ENCODE measurements around the gene SPG11.
A peak's percentile ranks its signal among the peaks of the same experiment; 100 is the strongest.
"Not testable (repeated sequence)": the region's sequence is repeated elsewhere in the genome, so short reads cannot be mapped to it uniquely, and the experiment has no call there.

SPG11 gene

GRCh38 chr15:44535523-44536301 lies 127.8 kb downstream of the SPG11 start:
- peak; percentile 42 for DNase-seq (ENCODE audit: low read depth)
- peak overlapping the region; percentile 82 for H3K4me3 ChIP-seq (ENCODE audit: low read depth, low read length)
- no peak for TF ChIP-seq POLR2A (IDR thresholded peaks at IDR 0.05; ENCODE audit: extremely low read depth, insufficient read length)

GRCh38 chr15:44535092-44535491 lies 128.4 kb downstream of the SPG11 start:
- TF ChIP-seq POLR2A (IDR thresholded peaks at IDR 0.05; ENCODE audit: extremely low read depth, insufficient read length) (no peak), MAX (IDR thresholded peaks at IDR 0.05; ENCODE audit: low read depth, low read length) (no peak), CTCF (IDR thresholded peaks at IDR 0.05; ENCODE audit: low read depth, low read length) (no peak), MYC (IDR thresholded peaks at IDR 0.05; ENCODE audit: low read depth, low read length) (no peak)
- peak overlapping the region; percentile 82 for H3K4me3 ChIP-seq (ENCODE audit: low read depth, low read length)
- no peak for DNase-seq (ENCODE audit: low read depth)

- no peak for DNase-seq (ENCODE audit: low read depth)
- TF ChIP-seq CTCF (IDR thresholded peaks at IDR 0.05; ENCODE audit: low read depth, low read length) (peak; percentile 0), MAX (IDR thresholded peaks at IDR 0.05; ENCODE audit: low read depth, low read length) (no peak)
These were observed 130.8 kb downstream of the SPG11 start for GRCh38 chr15:44532689-44533088.

GRCh38 chr15:44532275-44532674 lies 131.2 kb downstream of the SPG11 start:
- H3K4me3 ChIP-seq (ENCODE audit: low read depth, low read length); DNase-seq (ENCODE audit: low read depth): not testable (repeated sequence)

More at GRCh38 chr15:44532689-44533088, 130.8 kb downstream of the SPG11 start:
- H3K4me3 ChIP-seq (ENCODE audit: low read depth, low read length) = no peak overlapping the region

GRCh38 chr15:44530653-44531052 lies 132.8 kb downstream of the SPG11 start:
- TF ChIP-seq MYC (IDR thresholded peaks at IDR 0.05; ENCODE audit: low read depth, low read length) = no peak
- no peak for TF ChIP-seq CTCF (IDR thresholded peaks at IDR 0.05; ENCODE audit: low read depth, low read length)
- TF ChIP-seq POLR2A (IDR thresholded peaks at IDR 0.05; ENCODE audit: extremely low read depth, insufficient read length) = no peak
- no peak overlapping the region for H3K4me3 ChIP-seq (ENCODE audit: low read depth, low read length)
- no peak for DNase-seq (ENCODE audit: low read depth)

- H3K4me3 ChIP-seq (ENCODE audit: low read depth, low read length) = no peak overlapping the region
- no peak for TF ChIP-seq MAX (IDR thresholded peaks at IDR 0.05; ENCODE audit: low read depth, low read length)
- DNase-seq (ENCODE audit: low read depth) = no peak
These were observed 133.4 kb downstream of the SPG11 start for GRCh38 chr15:44529864-44530604.

- TF ChIP-seq MAX (IDR thresholded peaks at IDR 0.05; ENCODE audit: low read depth, low read length) (no peak), CTCF (IDR thresholded peaks at IDR 0.05; ENCODE audit: low read depth, low read length) (no peak), MYC (IDR thresholded peaks at IDR 0.05; ENCODE audit: low read depth, low read length) (no peak), POLR2A (IDR thresholded peaks at IDR 0.05; ENCODE audit: extremely low read depth, insufficient read length) (no peak)
- no peak for DNase-seq (ENCODE audit: low read depth)
- H3K4me3 ChIP-seq (ENCODE audit: low read depth, low read length) = no peak overlapping the region
These were observed 136.2 kb downstream of the SPG11 start for GRCh38 chr15:44527241-44527640.
